HUES6 (cell line): ENCODE measurements around the gene SYT7.
A peak's percentile ranks its signal among the peaks of the same experiment; 100 is the strongest.

Source experiments
- H3K27ac ChIP-seq: 2 replicates; pipeline ENCODE4 v1.7.0; 2013; ENCODE audit warnings: low read depth, mild to moderate bottlenecking, low read length, inconsistent platforms
- H3K27me3 ChIP-seq: 2 replicates; pipeline ENCODE4 v1.6.1; 2013; ENCODE audit warnings: low read length; ENCODE audit not compliant: control insufficient read depth, insufficient read depth
- H3K36me3 ChIP-seq: 2 replicates; pipeline ENCODE4 v1.6.1; 2013; ENCODE audit warnings: low read length; ENCODE audit not compliant: control insufficient read depth, insufficient read depth
- H3K4me1 ChIP-seq: 2 replicates; pipeline ENCODE4 v1.6.1; 2013; ENCODE audit warnings: low read length; ENCODE audit not compliant: control insufficient read depth, insufficient read depth
- H3K4me3 ChIP-seq: 2 replicates; pipeline ENCODE4 v1.5.1; 2013; ENCODE audit warnings: low read depth, low read length
- H3K9ac ChIP-seq: one replicate; pipeline ENCODE4 v1.6.1; 2013; ENCODE audit warnings: mild to moderate bottlenecking, low read length
- H3K9me3 ChIP-seq: 2 replicates; pipeline ENCODE4 v1.6.1; 2013; ENCODE audit warnings: low read depth, low read length; ENCODE audit not compliant: control insufficient read depth, insufficient read depth

SYT7 gene, protein sequence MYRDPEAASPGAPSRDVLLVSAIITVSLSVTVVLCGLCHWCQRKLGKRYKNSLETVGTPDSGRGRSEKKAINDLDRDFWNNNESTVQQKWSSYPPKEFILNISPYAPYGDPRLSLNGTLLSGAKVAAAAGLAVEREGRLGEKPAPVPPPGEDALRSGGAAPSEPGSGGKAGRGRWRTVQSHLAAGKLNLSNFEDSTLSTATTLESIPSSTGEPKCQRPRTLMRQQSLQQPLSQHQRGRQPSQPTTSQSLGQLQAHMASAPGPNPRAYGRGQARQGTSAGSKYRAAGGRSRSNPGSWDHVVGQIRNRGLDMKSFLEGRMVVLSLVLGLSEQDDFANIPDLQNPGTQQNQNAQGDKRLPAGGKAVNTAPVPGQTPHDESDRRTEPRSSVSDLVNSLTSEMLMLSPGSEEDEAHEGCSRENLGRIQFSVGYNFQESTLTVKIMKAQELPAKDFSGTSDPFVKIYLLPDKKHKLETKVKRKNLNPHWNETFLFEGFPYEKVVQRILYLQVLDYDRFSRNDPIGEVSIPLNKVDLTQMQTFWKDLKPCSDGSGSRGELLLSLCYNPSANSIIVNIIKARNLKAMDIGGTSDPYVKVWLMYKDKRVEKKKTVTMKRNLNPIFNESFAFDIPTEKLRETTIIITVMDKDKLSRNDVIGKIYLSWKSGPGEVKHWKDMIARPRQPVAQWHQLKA

DNA sequence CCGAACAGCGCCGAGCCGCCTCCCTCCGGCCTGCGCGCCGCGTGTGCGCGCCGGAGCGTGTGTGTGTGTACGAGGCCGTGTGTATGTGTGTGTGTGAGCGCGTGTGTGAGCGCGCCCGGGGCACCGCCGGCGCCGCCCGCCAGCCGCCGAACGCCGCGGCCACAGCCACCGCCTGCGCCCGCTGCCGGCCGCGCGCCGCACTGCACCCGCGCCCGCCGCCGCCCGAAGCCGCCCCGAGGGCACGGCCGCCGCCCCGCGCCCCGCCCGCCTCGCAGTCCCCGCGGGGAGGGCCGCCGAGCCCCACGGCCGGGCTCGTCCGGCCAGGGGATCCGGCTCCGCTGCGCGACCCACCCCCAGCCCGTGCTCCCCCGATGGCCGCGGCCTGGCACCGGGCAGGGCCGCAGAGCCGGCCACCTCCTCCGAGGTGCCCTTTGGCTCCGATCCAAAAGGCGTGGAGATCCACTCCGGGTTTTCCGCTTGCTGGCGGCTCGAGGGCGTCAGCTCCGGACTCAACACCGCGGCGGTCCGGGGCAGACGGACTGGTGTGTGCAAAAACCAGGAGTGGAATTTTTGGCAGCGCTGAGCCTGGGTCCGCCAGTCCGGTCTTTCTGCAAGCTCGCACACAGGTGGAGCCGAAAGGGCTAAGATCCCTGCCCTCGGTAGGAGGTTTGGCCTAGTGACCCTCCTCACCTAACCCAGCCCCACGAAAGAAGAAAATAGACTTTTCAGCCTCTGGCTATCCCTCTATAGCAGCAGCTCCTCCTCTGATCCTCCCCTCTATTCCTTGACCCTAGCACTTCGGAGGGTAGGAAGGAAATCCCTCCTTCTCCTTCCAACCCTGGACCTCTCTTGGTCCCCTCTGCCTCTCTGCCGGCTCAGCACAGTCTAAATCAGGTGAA lies at the start of gene SYT7:
SYT7 (minus strand) TSS at position 47 of the 899 bp plus-strand sequence. CDS start 256 bp downstream, outside the sequence.
- Histone ChIP-seq H3K27ac (no peak within 1 kb of the TSS), H3K4me3 (peak within 1 kb of the TSS; percentile 66), H3K4me1 (peaks cover 26% of the 10 kb centered on the region), H3K36me3 (no peaks in the 10 kb centered on the region), H3K9ac (peak within 1 kb of the TSS; percentile 62), H3K9me3 (no peaks in the 10 kb centered on the region), H3K27me3 (peaks cover 50% of the 10 kb centered on the region)

DNA sequence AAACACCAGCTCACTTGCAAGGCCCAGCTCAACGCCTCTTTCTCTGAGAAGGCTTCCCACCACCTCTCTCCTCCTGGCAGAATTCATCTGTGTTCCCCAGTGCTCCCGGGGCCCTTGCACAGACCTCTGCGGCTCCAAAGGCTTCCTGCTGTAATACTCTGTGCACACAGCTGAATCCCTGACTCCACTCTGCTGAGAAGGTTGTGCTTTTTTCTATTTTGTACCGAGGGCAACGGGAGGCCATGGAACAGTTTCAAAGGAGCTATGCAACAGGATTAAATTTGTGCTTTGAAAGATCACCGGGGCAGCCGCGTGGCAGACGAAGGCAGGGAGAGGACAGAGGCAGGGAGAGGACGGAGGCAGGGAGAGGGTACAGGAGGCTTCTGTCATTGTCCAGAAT lies 49.2 kb upstream of the SYT7 start:
- peaks cover 29% of the 10 kb centered on the region for H3K4me1 ChIP-seq
- H3K27me3 ChIP-seq, result no peaks in the 10 kb centered on the region
- H3K36me3 ChIP-seq, result no peaks in the 10 kb centered on the region
- H3K9ac ChIP-seq, result no peak overlapping the region
- no peak overlapping the region for H3K27ac ChIP-seq
- no peak overlapping the region for H3K4me3 ChIP-seq
- no peaks in the 10 kb centered on the region for H3K9me3 ChIP-seq

DNA sequence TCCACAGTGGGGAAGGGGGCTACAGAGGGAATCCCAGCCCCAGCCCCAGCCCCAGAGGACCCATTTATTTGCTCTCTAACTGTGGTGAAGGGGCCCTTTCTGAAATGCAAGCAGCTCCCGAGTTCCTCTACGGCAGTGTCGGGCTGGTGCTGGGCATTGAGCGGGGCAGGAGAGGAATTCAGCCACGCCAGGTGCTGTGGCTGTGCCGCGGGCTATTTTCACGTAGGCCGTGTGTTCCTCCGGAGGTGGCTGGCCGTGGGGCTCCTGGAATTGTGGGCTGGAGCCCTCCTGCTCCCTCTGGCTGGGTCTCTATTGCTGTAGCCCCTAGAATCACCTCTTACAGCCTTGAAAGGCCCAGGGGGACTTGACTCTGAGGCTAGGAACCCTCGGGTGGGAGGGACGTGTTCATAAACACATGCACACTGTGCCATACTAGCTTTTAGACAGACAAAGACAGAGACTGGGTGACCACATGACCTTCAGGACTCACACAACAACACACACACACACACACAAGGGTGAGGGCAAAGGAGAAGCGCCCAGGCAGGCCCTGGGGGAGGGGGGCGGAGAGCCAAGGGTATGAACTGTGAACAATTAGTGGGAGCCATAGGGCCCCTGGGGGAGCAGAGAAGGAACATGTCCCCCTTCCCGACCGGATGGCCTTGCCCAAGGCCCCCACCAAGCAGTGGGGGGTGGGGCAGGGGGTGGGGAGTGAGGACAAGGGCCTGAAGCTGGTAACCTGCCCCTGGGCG lies 48.4 kb upstream of the SYT7 start:
- Histone ChIP-seq H3K9me3 (no peaks in the 10 kb centered on the region), H3K36me3 (no peaks in the 10 kb centered on the region), H3K9ac (no peak overlapping the region), H3K27me3 (no peaks in the 10 kb centered on the region), H3K27ac (no peak overlapping the region), H3K4me1 (peaks cover 32% of the 10 kb centered on the region), H3K4me3 (no peak overlapping the region)

DNA sequence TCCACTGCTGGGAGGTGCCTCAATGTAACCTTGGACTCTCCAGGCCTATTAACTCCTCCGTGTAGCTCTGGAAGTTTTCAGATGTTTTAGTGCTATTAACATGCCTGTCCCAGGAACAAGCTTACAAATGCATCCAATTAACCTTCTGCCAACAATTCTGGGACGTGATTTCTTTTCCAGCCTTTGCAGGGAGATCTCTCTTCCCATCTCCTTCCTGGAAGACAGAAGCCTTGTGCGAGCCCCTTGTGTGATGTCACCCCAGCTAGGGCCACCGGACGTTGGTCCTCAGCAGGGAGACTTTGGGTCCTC lies 47.7 kb upstream of the SYT7 start:
- Histone ChIP-seq H3K27me3 (no peaks in the 10 kb centered on the region), H3K9ac (no peak overlapping the region), H3K36me3 (no peaks in the 10 kb centered on the region), H3K4me3 (no peak overlapping the region), H3K27ac (no peak overlapping the region), H3K9me3 (no peaks in the 10 kb centered on the region), H3K4me1 (peaks cover 32% of the 10 kb centered on the region)

DNA sequence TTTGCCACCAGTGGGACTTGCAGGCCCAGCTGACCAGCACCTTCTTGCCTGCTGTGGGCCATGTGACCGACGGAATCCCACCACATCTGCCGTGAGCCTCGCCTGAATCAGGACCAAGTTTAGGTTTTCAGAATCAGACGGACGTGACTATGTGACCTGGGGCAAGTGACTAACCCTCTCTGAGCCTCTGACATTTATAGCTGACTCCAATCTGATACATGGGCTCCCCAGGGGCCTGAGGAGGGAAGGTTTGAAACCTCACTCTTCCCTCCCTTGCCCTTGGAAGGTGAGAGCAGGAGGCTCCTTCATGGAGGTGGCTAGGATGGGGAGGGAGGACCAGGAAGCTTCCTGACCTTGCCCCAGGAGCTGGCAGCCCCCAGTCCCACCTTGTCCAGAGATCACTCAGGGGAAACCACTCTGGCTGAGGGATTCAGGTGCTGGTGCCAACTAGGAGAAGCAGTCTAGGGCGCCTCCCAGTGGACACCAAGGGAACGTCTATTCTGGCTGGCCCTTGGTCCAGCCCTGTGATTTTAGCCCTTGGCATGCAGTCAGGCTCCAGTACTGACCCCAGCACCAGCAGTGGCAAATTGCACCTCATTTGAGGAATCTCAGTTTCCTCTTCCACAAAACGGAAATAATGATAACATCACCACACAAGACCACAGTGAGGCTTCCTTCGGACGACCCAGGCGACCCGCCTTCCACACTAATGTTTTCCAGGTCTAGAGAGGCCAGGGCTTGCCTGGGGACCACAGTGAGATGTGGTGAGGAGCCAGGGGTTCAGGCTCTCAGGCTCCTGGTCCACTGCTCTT lies 47.2 kb upstream of the SYT7 start:
- Histone ChIP-seq H3K4me1 (peaks cover 32% of the 10 kb centered on the region), H3K4me3 (no peak overlapping the region), H3K27me3 (no peaks in the 10 kb centered on the region), H3K9ac (no peak overlapping the region), H3K27ac (no peak overlapping the region), H3K36me3 (no peaks in the 10 kb centered on the region), H3K9me3 (no peaks in the 10 kb centered on the region)

DNA sequence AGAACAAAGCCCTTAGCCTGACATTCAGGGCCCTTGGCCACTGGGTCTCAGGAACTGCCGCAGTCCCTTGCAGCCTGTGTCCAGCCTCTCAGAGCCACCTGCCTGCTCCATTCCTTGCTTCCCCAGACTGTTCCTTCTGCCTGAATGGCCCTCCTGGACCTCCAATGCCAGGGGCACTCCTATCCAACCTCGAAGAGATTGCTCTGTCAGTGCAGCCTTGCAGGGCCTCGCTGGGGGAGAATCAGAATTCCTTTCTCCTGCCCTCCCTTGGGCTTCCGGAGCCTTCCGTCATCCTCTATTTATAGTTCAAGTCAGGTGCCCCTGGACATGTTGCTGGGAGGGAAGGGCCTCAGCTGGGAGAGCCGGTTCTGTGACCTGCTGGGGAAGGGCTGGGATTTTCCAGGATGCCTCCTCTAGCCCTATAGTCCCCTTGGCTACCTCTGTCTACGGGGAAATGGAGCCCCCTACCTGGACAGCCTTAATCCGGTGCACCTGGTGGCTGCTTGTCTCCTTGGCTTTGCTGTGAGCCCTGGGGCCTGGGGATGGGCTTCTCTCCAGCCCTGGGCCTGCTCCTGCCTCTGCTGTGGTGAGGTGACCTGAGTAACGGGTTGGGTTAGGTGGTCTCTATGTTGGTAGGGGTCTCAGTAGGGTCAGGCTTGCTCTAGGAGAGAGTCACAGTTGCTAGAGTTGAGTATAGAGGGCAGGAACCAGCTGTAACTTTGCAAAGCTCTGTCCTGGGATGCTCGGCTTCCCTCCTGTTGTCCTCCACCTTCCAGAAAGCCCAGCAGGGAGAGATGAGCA lies 45.9 kb upstream of the SYT7 start:
- Histone ChIP-seq H3K4me3 (no peak overlapping the region), H3K27me3 (no peaks in the 10 kb centered on the region), H3K36me3 (no peaks in the 10 kb centered on the region), H3K9ac (peak overlapping the region; percentile 75), H3K9me3 (no peaks in the 10 kb centered on the region), H3K4me1 (peaks cover 38% of the 10 kb centered on the region), H3K27ac (peak overlapping the region; percentile 64; the same call in 1 of the 2 replicates)

DNA sequence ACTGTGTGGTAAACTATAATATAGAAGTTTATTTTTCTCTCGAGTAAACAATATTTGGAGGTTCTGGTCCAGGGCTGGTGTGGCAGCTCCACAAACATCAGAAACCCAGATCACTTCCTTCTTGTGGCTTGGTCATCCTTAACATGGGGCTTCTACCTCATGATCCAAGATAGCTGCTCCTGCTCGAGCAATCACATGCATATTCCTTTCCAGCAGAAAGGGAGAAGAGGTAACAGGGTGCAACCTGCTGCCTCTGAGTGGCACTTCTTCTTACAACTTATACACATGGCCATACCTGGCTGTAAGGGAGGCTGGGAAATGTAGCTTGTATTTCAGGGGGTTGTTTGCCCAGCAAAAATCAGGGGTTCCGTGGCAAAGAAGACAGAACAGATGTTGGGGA lies 44.6 kb upstream of the SYT7 start:
- Histone ChIP-seq H3K27me3 (no peaks in the 10 kb centered on the region), H3K9me3 (no peaks in the 10 kb centered on the region), H3K4me3 (no peak overlapping the region), H3K9ac (no peak overlapping the region), H3K27ac (no peak overlapping the region), H3K4me1 (peaks cover 39% of the 10 kb centered on the region), H3K36me3 (no peaks in the 10 kb centered on the region)

DNA sequence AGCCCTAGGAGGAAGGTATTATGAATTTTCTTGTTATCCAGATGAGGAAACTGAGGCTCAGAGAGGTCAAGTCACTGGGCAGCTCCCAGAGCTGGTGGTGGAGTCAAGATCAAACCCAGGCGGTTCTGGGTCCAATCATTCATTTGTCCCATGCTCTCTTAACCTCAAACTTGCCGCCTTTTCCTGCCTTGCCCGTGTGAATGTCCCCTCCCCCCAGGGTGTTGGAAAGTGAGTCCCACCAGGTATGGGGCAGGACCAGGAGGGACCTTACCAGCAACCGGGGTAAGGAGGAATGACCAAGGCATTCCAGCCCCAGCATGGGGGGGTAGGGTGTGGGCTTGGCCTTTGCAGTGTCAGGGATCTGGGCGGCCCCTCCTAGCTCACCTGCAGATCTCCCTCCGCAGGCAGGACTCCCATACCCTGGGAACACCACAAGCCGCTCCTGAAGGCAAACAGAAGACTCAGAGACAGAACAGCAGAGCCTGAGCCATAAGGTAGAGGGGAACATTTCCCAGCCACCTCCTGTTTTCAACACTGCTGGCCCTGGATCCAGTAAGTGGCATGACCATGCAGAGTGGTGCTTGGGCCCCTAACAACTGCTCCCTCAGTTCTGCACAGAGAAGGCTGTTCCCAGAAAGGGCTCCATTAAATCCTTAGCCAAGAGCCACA lies 41.2 kb upstream of the SYT7 start:
- Histone ChIP-seq H3K9ac (no peak overlapping the region), H3K9me3 (no peaks in the 10 kb centered on the region), H3K4me3 (no peak overlapping the region), H3K36me3 (no peaks in the 10 kb centered on the region), H3K27ac (no peak overlapping the region), H3K4me1 (peaks cover 36% of the 10 kb centered on the region), H3K27me3 (no peaks in the 10 kb centered on the region)

DNA sequence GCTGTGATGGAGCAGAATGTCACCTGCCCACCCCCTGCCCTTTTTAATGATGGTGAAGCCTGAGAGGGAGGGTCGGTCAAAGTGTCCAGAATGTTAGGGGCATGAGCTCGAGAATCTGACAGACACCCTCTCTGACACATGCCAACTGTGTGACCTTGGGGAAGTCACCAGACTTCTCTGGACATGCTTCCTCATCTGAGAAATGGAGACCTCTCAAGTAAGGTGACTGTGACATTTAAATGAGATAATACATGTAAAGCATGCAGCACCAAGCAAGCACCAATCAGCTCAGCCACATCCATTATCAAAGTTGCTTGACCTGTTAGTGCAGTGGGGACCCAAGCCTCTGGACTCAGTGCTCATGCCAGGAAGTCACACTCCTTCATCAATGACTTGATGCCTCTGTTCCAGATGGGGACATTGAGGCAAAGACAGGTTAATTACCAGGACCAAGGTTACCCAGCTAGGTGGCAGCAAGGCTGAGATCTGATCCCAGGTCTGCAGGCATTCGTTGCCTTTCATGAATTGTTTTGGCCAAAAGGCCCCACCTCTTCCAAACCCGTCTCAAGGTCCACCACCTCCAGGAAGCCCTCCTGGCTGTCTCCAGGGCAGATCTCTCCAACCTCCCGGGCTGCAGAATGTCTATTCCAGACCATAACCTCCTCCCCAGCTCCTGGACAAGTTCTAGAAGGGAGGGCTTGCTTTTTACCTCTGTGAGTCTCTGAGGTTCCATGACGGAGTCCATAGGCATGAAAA lies 38.8 kb upstream of the SYT7 start:
- Histone ChIP-seq H3K9ac (no peak overlapping the region), H3K36me3 (no peaks in the 10 kb centered on the region), H3K27me3 (no peaks in the 10 kb centered on the region), H3K27ac (no peak overlapping the region), H3K4me3 (no peak overlapping the region), H3K4me1 (peaks cover 26% of the 10 kb centered on the region; the same call in 1 of the 2 replicates), H3K9me3 (no peaks in the 10 kb centered on the region)
